Adrenal gland (tissue), 12 donors: Measurements from ENCODE around the gene ITGA7. TPM values are rescaled to one million over a fixed set of nuclear protein-coding genes. Genes with fewer than 3 reads are reported as not detected.

ENCODE experiments used
- DNase-seq, 7 donors: peaks; one replicate each; pipeline ENCODE4 v3.0.0-alpha.2; 2019 to 2020
- H3K27ac ChIP-seq, 5 donors: fragments of 200-600 bp; sonication (generic) in 4 of 5; 1 replicate in 3 of 5; 2 replicates in 2 of 5; pipeline versions ENCODE4 v1.5.1 to v1.8.0; 2016 to 2020; ENCODE audit warnings: mild to moderate bottlenecking in 1 of 5
- H3K27me3 ChIP-seq: fragments of 200-600 bp; 2 replicates; pipeline ENCODE4 v1.8.0; 2021
- H3K36me3 ChIP-seq, 2 donors: fragments of 200-600 bp; replicated peaks in 1 of 2; 1 replicate in 1 of 2; 2 replicates in 1 of 2; pipeline versions ENCODE4 v1.5.1 to v1.8.0; 2018 to 2022
- H3K4me1 ChIP-seq, 2 donors: fragments of 200-600 bp; replicated peaks in 1 of 2; 1 replicate in 1 of 2; 2 replicates in 1 of 2; pipeline versions ENCODE4 v1.5.1 to v1.8.0; 2018 to 2021
- H3K4me3 ChIP-seq, 4 donors: fragments of 200-600 bp; sonication (generic) in 3 of 4; one replicate each; pipeline ENCODE4 v1.5.1; 2016 to 2018
- H3K9me3 ChIP-seq, 3 donors: fragments of 200-600 bp; sonication (generic) in 1 of 3; replicated peaks in 1 of 3; 1 replicate in 2 of 3; 2 replicates in 1 of 3; pipeline versions ENCODE4 v1.5.1 to v1.8.0; 2016 to 2021
- POLR2A ChIP-seq, 2 donors: fragments of 450-650 bp; IDR thresholded peaks; one replicate each; pipeline ENCODE4 v1.6.1; 2017; ENCODE audit warnings: antibody characterized with exemption in 2 of 2, mild to moderate bottlenecking in 2 of 2, moderate library complexity in 1 of 2
- WGBS, 4 donors: extraction: QIAGEN DNeasy Blood & Tissue Kit in 2 of 4; methylation state at CpG; one replicate each; pipeline versions ENCODE4 v1.1.5 to v1.1.7; 2013 to 2017; 5-methylcytosine and 5-hydroxymethylcytosine counted together
- intact Hi-C, 2 donors: fragments of 100-400 bp; cut with DNase I; formaldehyde crosslinking; loops; one replicate each; pipeline versions ENCODE4 v1.14.1 to v1.15.0; 2022 to 2023
- polyA plus RNA-seq, 3 donors: library from polyadenylated mRNA; stranded (reverse); fragments of 200-250 nt in 2 of 3; fragments of 350-450 nt in 1 of 3; fragmentation: Illumina TruSeq in 1 of 3; extraction: RNeasy Lipid Tissue Mini Kit (QIAGEN cat#74804) in 1 of 3; gene quantifications; one replicate each; pipeline ENCODE4 v1.2.3, GENCODE V29; 2013 to 2014
- total RNA-seq, 9 donors: library from RNA; depleted of rRNA in 4 of 9; stranded (reverse); fragments of >200 nt in 4 of 9; fragments of 120-200 nt in 1 of 9; fragmentation: NEBNext Ultra II Directional in 1 of 9; extraction: Animal tissue kit (Norgen Biotek cat#: 25700) in 1 of 9; gene quantifications; one replicate each; pipeline versions ENCODE4 v1.1.0 to v1.2.4, GENCODE V29; 2013 to 2023
- TF ChIP-seq, protein P1 (sequence below), 6 experiments: fragments of 450-650 bp in 4 of 6; fragments of 200-600 bp in 2 of 6; sonication (generic) in 1 of 6; IDR thresholded peaks; 1 replicate in 5 of 6; 2 replicates in 1 of 6; pipeline versions ENCODE4 v1.5.1 to v1.8.0; 2016 to 2021; ENCODE audit warnings: antibody characterized with exemption in 6 of 6, mild to moderate bottlenecking in 2 of 6, moderate library complexity in 1 of 6
- donor health status: healthy with polysubstance abuse.
- donor health status: Bipolar disorder and iron deficiency.
- donor health status: DM: yes; HTN: yes; CAD: no.
- donor health status: DM: no; HTN: no; CAD: no.
- donor health status: DM: no; HTN: no; CAD: no.
- donor health status: DM: yes; HTN: yes; CAD: no.

ITGA7 gene
- total and polyA plus RNA-seq, 12 donors = 5.7 to 77.1 (median 15.7) TPM

DNA sequence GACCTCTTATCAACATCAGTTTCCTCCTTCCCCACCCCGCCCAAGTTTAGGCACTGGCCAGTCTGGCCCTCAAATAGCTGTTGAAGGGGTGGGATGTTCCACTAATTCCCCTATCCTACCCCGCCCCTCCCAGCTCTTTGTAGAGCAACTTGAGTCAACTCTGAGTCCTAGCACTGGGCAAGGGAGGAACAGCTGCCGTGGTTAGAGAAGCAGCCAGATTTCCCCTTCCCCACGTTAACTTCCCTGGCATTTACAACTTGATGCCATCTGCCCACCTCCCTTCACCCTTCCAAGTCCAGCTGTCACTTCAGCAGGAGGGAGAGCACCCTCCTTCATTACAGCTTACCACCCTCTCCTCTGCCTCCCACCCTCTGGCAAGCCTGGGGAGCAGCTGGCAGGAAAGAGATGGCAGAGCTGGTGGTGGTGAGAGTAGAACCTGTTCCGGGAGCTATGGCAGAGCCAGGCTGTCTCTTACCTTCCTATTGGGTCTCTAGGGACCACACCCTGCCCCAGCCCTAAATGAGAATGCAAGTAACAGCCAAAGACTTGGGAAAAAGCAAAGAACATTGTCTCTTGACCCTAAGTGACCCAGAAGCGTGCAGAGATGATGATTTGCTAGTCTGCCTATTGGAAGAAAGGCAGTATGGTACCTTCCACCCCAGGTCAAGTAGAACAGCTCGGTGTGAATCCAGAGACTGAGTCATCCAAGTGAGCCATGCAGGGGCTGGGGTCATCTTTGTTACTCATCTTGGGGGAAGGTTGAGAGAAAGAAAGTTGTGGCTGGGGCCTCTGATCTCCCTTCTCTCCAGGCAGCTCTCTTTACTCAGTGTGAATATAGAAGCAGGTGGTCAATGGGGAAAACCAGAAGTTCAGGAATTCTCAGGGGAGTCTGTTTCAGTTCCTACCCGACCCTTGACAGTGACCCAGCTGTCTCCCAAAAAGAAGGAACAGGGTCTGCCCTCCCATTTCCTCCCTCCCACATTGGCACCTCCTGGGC, 9.6 kb upstream of the ITGA7 start:
- DNase-seq = peak in 1 of 7 donors; percentile 28
- peaks cover 13 to 31% of the 10 kb centered on the region in 2 donors for H3K4me1 ChIP-seq
- H3K27ac ChIP-seq = peak overlapping the region in 2 of 5 donors; percentile 94 to 96
- WGBS, 4 donors = 41 to 67% (median 56%) methylated on average over 8 of the region's 8 CpGs
- H3K9me3 ChIP-seq = no peaks in the 10 kb centered on the region
- H3K4me3 ChIP-seq = peak overlapping the region in 1 of 4 donors; percentile 65
- H3K36me3 ChIP-seq = peaks cover 0 to 3% of the 10 kb centered on the region in 2 donors
- TF ChIP-seq POLR2A (IDR thresholded peaks at IDR 0.05) = no peak
- H3K27me3 ChIP-seq = no peaks in the 10 kb centered on the region
- intact Hi-C loops = loop anchor here in 1 of 2 donors (5.0 kb wide), 1 partner anchor 60 kb away; no protein-coding TSS in a partner anchor

DNA sequence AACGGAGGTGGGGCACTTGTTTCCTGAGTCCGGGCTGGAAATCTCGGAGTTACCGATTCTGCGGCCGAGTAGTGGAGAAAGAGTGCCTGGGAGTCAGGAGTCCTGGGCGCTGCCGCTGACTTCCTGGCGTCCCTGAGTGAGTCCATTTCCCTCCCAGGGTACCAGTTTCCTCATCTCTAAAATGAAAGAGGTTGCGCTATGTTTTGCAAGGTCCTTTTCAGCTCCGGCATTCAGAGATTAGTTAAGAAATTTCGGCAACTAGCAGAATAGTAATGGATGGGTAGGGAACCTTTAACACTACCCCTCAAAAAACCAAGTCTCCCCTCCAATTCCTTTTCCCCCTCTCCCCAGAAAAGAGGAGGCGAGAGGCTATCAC, 8.9 kb upstream of the ITGA7 start:
- TF ChIP-seq, protein P1, sequence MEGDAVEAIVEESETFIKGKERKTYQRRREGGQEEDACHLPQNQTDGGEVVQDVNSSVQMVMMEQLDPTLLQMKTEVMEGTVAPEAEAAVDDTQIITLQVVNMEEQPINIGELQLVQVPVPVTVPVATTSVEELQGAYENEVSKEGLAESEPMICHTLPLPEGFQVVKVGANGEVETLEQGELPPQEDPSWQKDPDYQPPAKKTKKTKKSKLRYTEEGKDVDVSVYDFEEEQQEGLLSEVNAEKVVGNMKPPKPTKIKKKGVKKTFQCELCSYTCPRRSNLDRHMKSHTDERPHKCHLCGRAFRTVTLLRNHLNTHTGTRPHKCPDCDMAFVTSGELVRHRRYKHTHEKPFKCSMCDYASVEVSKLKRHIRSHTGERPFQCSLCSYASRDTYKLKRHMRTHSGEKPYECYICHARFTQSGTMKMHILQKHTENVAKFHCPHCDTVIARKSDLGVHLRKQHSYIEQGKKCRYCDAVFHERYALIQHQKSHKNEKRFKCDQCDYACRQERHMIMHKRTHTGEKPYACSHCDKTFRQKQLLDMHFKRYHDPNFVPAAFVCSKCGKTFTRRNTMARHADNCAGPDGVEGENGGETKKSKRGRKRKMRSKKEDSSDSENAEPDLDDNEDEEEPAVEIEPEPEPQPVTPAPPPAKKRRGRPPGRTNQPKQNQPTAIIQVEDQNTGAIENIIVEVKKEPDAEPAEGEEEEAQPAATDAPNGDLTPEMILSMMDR (IDR thresholded peaks at IDR 0.05) = no peak
- TF ChIP-seq POLR2A (IDR thresholded peaks at IDR 0.05) = no peak
- no peaks in the 10 kb centered on the region for H3K9me3 ChIP-seq
- H3K27me3 ChIP-seq = no peaks in the 10 kb centered on the region
- intact Hi-C loops = loop anchor here in 1 of 2 donors (5.0 kb wide), 1 partner anchor 59 kb away; no protein-coding TSS in a partner anchor
- no peak for DNase-seq
- H3K36me3 ChIP-seq = peaks cover 0 to 3% of the 10 kb centered on the region in 2 donors
- H3K4me3 ChIP-seq = peak overlapping the region; percentile 27 to 70 (median 64)
- WGBS, 4 donors = 4 to 7% (median 4%) methylated on average over 13 of the region's 13 CpGs
- H3K4me1 ChIP-seq = peaks cover 13 to 35% of the 10 kb centered on the region in 2 donors
- peak overlapping the region; percentile 57 to 96 (median 91) for H3K27ac ChIP-seq

DNA sequence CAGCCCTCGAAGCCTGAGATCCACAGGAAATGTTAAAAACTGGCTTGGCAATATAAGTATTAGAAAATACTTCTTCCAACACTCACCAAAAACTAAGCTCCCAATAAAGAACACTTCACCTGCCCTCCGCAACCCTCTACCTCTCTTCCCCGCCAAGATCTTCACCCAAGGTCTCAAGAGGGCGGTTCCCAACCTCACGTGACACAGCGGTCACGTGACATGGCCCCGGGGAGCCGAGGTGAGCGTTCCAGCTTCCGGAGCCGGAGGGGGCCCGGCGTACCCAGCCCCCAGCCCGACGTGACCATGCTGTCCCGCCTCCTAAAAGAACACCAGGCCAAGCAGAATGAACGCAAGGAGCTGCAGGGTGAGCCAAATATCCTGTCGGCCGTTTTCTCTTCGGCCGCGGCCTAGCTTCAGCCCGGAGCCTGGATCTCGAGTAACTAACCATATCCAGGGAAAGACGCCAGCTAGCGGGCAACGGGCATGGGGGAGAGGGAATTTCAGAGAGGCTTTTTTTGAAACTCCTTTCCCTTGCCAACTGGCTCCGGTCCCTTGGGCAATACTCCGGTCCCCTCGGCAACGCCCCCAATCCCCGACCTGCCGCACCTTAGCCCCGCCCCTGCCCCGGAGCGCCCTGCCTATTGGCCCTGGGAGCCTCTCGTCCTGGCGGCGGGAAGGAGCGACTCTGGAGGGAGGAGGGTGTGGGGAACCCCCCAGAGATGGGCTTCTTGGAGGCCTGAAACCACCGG, 8.3 kb upstream of the ITGA7 start, which contains the start of gene BLOC1S1:
Gene BLOC1S1, plus strand, starts transcription at position 214 of the 749 bp plus-strand sequence. Its CDS starts 6 bp downstream, at position 220.
- DNase-seq = peak; percentile 94 to 97 (median 95)
- Histone ChIP-seq H3K4me1 (peaks cover 13 to 31% of the 10 kb centered on the region in 2 donors), H3K36me3 (peaks cover 0 to 3% of the 10 kb centered on the region in 2 donors), H3K27me3 (no peaks in the 10 kb centered on the region), H3K27ac (peak within 1 kb of the TSS; percentile 57 to 96 (median 91)), H3K4me3 (peak within 1 kb of the TSS; percentile 27 to 70 (median 64)), H3K9me3 (no peaks in the 10 kb centered on the region)
- TF ChIP-seq, protein P1 (IDR thresholded peaks at IDR 0.05) = peak in 3 of 6 experiments; percentile 8 to 19 (median 10)
- peak in 1 of 2 donors; percentile 59 for TF ChIP-seq POLR2A (IDR thresholded peaks at IDR 0.05)
- intact Hi-C loops = loop anchor here in 1 of 2 donors (5.0 kb wide), 1 partner anchor 59 kb away; no protein-coding TSS in a partner anchor
- WGBS, 4 donors = 0 to 1% (median 1%) methylated on average over 20 to 42 of the region's 42 CpGs

DNA sequence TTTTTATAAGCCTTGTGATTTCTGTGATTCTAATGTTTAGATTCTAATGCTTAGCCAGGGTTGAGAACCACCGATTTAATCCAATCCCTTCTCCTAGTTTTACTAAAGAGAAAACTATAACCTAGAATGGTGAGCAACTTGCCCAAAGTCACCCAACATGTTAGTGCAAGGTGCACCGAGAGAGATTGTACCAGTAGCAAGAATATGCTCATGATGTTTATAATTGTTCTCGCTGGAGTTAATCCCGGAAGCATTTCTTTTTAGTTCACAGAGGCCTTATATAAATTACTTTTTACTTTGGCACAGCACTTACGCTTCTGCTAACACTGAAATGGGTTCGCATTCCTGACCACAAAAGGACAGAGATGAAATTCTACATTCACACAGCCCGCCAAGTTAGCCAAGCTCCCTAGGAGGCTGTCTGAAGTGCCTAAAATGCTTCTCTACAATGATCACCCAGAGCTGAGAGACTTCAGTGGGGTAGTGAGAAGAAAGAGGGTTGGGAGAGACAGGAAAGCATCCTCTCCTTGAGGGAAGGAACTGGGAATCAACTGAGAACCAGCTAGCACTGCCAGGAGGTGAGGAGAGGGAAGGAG, 7.6 kb upstream of the ITGA7 start:
- H3K9me3 ChIP-seq = no peaks in the 10 kb centered on the region
- TF ChIP-seq POLR2A (IDR thresholded peaks at IDR 0.05) = no peak
- TF ChIP-seq, protein P1 (IDR thresholded peaks at IDR 0.05) = no peak
- intact Hi-C loops = loop anchor here in 1 of 2 donors (5.0 kb wide), 1 partner anchor 58 kb away; no protein-coding TSS in a partner anchor
- H3K27ac ChIP-seq = peak overlapping the region; percentile 57 to 96 (median 91)
- no peak for DNase-seq
- WGBS, 4 donors = 66 to 75% (median 68%) methylated on average over 7 of the region's 7 CpGs
- H3K4me1 ChIP-seq = peaks cover 13 to 31% of the 10 kb centered on the region in 2 donors
- no peaks in the 10 kb centered on the region for H3K27me3 ChIP-seq
- peak overlapping the region in 2 of 4 donors; percentile 65 to 70 for H3K4me3 ChIP-seq
- peaks cover 0 to 3% of the 10 kb centered on the region in 2 donors for H3K36me3 ChIP-seq
